Right renal cortex interstitium (tissue), 3 donors: ENCODE measurements around the gene SLC22A9. TPM values are rescaled to one million over a fixed set of nuclear protein-coding genes. Genes with fewer than 3 reads are reported as not detected.
"Not testable (repeated sequence)": the region's sequence is repeated elsewhere in the genome, so short reads cannot be mapped to it uniquely, and the experiment has no call there.

Experiments
- DNase-seq, 3 donors: peaks; one replicate each; pipeline ENCODE4 v3.0.0-alpha.2; 2013; ENCODE audit warnings: low read depth in 3 of 3, low spot score in 2 of 3
- polyA plus RNA-seq, 3 donors: library from polyadenylated mRNA; unstranded; fragments of 120-200 nt; gene quantifications; one replicate each; pipeline ENCODE4 v1.2.1, GENCODE V29; 2013; ENCODE audit not compliant: insufficient read length in 3 of 3

Gene SLC22A9
- not detected for polyA plus RNA-seq

DNA sequence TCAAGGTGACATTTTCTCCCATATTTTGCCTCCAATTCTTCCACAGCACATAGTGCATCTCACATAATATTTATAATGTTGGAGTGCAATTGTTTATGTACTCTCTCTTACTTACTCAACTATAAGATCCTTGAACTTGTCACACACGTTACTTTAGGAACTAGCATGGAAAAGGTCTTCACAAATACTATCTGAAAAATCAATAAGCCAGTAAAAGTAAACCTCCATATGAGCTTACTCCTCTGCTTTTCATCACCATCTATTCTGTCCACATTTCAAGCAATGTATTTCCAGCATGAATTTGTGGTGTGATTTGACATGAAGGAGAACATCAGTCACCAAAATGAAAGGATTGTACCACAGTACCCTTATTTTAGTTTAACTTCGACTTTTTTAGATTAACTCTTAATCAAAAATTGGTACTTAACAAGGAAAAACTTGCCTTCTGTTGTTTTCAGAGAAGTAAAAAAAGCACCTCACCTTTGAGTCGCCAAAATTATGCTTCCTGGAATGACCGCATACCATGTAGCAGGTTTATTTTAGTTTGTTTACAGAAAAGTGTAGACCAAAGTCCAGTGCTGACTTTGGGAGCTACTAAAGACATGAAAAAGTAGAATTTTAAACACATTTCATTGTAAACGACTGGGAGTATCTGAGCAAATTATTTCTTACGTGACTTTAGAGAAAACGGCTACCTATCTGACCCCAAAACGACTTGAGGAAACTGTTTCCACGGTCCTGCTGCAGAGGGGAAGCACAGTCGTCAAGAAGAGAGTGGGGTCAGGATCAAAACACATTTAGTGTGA lies at the start of gene SLC22A9:
SLC22A9 (plus strand) TSS at position 621 of the 806 bp plus-strand sequence. CDS start 272 bp downstream, outside the sequence.
- DNase-seq, result no peak

DNA sequence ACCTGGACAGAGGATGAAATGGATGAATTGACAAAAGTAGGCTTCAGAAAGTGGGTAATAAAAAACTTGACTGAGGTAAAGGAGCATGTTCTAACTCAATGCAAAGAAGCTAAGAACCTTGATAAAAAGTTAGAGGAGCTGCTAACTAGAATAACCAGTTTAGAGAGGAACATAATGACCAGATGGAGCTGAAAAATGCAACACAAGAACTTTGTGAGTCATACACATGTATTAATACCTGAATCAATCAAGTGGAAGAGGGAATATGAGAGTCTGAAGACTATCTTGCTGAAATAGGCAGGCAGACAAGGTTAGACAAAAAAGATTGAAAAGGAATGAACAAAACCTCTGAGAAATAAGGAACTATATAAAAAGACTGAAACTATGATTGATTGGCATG lies 47.9 kb upstream of the SLC22A9 start:
- DNase-seq, result no peak

DNA sequence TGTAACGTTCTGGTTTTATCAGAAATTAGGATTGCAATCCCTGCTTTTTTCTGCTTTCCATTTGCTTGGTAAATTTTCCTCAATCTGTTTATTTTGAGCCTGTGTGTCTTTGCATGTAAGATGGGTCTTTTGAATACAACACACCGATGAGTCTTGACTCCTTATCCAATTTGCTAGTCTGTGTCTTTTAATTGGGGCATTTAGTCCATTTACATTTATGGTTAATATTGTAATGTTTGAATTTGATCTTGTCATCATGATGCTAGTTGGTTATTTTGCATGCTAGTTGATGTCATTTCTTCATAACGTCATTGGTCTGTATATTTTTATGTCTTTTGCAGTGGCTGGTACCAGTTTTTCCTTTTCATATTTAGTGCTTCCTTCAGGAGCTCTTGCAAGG lies 34.5 kb upstream of the SLC22A9 start:
- DNase-seq, result not testable (repeated sequence)

DNA sequence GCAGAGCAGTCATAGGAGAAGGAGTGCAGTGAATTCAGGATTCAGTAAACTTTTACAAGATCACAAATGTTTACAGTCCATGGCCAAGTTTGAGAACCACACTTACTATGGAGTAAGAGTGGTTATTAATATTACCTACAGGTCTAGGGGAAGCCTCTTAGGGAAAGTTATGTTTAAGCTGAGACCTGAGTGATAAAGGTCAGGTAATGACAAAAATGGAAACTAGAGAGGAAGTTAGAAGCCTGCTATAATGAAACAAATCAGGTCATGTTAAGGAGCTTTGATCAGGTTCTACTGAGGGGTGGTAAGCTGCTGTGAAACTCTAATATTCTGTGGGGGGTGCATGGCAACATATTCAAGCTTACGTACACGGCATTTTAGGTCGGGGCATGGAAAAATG lies 32.5 kb upstream of the SLC22A9 start:
- DNase-seq, result no peak

DNA sequence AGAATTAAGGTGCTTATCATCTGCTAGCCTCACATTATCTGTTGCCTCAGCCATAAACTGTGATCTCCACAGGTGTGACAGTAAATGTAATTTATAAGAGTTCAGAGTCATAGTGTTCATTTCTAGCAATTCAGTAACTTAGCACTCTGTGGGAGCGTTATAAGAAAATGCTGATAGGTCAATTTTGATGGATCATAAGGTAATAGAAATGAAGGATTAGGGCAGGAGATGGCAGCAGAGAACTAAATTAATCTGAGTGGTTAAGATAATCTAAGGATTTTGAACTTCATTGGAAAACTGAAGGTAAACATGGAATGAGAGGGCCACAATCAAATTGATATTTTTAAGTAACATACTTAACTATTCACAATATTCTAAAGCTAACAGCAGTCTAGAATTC lies 26.5 kb upstream of the SLC22A9 start:
- DNase-seq, result no peak

DNA sequence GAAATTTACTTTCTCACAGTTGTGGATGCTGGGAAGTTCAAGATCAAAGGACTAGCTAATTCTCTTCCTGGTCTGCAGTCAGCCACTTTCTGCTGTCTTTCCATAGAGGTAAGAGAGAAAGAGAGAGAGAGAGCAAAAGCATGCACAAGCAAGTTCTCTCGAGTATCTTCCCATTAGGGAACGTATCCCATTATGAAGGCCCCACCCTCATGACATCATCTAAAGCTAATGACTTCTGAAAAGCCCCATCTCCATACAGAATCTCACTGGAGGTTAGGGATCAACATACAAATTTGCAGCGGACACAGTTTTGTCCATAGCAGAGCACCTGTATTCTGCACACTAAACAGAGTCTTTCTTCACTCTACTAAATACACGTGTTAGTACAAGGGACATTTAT lies 17.4 kb upstream of the SLC22A9 start:
- no peak for DNase-seq

DNA sequence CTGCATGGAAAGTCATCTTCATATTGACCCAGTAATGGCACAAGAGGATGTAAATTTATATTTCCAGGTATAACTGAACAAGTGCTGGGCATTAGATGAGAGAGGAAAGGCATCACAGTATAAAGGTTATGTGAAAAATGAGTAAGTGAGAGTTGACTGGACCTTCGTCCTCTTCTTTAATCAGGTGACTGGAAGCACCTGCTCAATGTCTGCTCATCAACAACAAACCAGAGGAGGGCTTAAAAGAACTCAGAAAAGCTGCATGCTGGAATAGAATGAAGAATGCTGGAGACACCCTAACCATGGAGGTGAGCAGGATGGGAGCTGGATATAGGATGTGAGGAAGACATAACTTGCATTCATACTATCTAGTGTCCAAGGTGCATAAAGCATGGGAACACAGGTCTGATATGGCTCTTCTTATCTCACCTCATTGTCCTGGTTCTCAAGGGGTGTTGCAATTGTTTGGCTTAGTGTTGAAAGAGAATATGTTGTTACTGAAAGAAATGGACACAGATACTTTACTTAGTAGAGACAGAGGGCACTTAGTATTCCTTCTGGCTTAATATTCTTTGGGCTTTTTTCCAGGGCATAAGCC lies 7.3 kb upstream of the SLC22A9 start:
- DNase-seq, result no peak

DNA sequence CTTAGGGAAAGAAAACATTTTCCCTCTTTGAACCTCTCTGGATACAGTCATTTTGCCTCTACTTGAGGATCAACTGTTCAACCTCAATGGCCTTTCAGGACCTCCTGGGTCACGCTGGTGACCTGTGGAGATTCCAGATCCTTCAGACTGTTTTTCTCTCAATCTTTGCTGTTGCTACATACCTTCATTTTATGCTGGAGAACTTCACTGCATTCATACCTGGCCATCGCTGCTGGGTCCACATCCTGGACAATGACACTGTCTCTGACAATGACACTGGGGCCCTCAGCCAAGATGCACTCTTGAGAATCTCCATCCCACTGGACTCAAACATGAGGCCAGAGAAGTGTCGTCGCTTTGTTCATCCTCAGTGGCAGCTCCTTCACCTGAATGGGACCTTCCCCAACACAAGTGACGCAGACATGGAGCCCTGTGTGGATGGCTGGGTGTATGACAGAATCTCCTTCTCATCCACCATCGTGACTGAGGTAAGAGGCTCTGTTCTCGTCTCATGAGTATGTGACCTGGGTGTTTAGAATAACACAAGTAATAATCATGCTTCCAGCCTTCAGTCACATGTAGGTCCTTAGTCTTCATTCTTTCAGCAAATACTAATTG lies 495 bp downstream of the SLC22A9 start:
- DNase-seq, result no peak

DNA sequence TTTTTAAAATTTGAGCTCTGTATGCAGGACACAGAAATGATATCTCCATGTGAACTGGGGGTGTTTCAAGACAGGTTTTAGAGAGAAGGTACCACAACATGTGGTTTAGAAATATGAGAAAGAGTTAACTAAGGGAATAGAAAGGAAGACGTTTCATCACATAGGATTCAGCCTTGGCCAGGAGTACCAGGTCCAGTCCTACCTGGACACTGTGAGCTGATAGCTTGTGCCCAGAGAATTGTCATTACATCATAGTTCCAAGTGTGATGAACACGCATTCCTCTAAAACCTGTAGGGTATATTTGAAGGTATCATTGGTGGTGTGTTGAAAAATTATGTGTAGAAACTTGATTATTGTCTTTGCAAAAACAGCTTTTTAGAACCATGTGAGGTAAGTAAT lies 1.8 kb downstream of the SLC22A9 start:
- DNase-seq, result no peak

DNA sequence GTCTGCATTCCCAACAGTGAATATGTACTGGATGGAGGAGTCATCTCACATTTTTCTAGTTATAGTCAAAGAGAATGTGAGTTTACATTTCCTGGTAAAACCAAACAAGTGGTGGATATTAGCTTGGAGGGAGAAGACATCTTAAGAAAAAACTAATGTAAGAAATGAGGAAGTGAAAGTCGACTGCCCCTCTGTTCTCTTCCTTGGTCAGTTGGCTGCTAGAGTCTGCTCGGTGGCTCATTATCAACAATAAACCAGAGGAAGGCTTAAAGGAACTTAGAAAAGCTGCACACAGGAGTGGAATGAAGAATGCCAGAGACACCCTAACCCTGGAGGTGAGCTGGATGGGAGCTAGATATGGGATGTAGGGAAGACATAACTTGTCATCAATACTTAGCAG lies 5.8 kb downstream of the SLC22A9 start:
- no peak for DNase-seq

DNA sequence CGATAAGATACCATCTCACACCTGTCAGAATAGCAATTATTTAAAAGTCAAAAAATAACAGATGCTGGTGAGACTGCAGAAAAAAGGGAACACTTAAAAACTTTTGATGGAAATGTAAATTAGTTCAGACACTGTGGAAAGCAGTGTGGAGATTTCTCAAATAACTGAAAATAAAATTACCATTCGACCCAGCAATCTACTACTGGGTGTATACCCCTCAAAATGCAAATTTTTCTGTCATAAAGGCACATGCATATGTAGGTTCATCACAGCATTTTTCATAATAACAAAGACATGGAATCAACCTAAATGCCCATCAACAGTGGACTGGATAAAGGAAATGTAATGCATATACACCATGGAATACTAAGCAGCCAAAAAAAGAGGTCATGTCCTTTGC lies 10.5 kb downstream of the SLC22A9 start:
- DNase-seq, result no peak

DNA sequence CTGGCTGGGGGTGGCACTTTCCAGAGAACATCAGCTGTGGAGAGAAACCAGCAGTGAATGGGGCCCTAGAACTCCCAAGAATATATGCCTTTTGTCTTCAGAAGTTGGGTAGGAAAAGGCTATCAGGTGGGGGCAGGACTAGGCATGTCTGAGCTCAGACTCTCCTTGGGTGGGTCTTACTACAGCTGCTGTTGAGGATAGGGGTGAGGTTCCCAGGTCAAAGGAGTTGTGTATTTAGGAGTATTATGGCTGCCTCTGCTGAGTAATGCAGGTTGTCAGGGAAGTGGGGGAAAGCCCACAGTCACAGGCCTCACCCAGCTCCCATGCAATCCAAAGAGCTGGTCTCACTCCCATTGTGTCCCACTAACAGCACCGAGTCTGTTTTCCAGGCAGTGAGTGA lies 26.1 kb downstream of the SLC22A9 start:
- DNase-seq, result no peak

DNA sequence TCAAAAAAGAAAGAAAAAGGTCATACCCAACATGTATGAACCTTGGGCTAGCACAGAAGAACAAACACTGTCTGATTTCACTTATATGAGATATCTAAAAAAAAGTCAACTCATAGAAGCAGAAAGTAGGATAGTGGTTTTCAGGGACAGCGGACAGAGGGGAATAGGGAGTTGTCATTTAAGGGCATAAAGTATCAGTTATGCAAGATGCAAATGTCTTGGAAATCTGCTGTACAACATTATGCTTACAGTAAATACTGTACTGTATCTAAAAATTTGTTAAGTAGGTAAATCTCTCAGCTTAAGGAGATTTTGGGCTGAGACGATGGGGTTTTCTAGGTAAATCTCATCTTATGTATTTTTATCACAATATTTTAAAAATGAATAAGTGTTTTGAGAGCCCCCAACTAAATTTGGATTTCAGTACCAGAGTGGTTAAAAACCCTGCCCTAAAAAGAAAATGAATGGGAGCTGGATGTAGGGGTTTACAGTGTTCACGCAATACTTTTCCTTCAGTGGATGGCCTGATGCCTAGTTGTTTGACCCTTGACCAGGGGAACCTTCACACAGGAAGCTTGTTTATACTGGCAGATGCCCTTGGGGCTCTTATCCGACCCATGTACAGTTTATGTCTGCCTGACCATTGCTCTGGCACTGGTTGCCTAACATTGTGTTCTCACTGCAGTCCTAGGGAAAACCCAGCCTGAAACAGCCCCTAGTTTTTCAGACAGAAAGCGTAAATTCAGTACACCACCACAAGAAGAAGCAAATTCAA lies 34.8 kb downstream of the SLC22A9 start:
- DNase-seq, result no peak

DNA sequence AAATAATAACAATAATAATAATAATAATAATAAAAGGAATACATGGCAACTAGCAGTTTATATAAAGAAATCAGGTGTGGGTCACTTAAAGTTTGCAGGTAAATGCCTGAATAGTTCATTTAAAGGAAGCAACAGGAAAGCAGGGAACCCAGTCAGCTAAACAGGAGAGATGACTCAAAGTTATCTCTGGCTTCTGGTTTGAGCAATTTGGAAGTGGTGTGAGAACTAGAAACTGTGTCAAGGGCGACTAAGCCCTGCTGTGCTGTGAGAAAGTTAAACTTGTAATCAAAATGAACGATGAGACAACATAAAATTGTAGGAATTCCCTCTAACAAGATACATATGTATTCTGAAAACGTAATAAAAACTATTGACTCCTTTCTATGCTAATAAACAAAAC lies 35.5 kb downstream of the SLC22A9 start:
- no peak for DNase-seq

DNA sequence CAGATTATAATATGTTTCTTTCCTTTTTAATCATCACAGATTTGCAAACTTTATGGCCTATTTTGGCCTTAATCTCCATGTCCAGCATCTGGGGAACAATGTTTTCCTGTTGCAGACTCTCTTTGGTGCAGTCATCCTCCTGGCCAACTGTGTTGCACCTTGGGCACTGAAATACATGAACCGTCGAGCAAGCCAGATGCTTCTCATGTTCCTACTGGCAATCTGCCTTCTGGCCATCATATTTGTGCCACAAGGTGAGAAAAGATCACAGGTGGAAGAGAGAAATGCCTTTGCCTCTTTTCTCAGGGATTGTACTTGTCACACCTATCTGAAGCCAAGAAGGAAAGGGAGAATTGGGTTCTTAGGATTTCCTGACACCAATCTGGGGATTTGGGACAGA lies 36.9 kb downstream of the SLC22A9 start:
- no peak for DNase-seq

DNA sequence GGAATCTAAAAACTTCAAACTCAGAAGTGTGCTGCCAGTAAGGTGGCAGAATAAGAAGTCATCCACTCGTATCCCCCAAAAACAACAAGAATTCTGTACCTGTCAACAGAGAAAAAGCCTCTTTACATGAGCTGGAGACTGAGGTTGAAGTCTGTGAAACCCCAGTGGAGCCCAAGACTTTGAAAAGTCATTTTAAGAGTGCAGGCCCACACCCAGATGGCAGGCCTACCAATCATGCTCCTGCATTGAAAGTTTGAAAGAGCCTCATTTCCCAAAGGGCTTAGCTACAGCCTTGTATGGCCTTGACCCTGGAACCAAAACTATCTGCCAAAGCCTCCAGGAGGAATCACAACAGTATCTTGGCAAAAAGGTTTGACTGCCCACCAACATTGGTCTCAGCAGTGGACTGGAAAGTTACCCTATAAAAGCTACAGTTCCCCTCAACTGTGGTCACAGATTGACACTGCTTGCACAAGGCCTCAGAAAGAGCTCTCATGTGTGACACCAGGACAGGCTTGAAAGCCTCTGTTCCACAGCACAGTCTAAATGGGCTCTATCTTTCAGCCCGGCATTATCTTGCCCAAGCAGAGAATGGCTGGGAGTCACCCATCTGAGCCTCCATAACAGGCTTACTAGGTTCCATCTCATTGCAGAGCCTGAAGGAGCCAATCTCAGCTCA lies 47.7 kb downstream of the SLC22A9 start:
- DNase-seq, result no peak

DNA sequence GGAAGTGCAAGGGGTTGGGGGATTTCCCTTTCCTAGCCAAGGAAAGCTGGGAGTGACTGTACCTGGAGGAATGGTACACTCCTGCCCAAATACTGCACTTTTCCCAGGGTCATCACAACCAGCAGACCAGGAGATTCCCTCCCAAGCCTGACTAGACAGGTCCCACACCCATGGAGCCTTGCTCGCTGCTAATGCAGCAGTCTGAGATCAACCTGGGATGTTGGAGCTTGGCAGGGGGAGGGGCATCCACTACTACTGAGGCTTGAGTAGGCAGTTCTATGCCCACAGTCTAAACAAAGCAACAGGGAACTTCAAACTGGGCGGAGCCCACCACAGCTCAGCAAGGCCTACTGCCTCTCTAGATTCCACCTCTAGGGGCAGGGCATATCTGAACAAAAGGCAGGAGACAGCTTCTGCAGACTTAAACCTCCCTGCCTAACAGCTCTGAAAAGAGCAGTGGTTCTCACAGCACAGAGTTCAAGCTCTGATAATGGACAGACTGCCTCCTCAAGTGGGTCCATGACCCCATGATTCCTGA lies 58.5 kb downstream of the SLC22A9 start:
- DNase-seq, result no peak

DNA sequence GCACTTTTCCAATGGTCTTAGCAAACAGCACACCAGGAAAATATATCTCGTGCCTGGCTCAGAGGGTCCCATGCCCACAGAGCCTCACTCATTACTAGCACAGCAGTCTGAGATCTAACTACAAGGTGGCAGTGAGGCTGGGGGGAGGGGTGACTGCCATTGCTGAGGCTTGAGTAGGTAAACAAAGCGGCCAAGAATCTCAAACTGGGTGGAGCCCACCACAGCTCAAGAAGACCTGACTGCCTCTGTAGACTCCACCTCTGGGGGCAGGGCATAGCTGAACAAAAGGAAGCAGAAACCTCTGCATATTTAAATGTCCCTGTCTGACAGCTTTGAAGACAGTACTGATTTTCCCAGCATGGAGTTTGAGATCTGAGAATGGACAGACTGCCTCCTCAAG lies 61.1 kb downstream of the SLC22A9 start:
- not testable (repeated sequence) for DNase-seq

DNA sequence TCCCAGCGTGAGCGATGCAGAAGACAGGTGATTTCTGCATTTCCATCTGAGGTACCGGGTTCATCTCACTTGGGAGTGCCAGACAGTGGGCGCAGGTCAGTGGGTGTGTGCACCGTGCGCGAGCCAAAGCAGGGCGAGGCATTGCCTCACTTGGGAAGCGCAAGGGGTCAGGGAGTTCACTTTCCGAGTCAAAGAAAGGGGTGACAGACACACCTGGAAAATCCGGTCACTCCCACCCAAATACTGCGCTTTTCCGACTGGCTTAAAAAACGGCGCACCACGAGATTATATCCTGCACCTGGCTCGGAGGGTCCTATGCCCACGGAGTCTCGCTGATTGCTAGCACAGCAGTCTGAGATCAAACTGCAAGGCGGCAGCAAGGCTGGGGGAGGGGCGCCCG lies 65.8 kb downstream of the SLC22A9 start:
- not testable (repeated sequence) for DNase-seq

DNA sequence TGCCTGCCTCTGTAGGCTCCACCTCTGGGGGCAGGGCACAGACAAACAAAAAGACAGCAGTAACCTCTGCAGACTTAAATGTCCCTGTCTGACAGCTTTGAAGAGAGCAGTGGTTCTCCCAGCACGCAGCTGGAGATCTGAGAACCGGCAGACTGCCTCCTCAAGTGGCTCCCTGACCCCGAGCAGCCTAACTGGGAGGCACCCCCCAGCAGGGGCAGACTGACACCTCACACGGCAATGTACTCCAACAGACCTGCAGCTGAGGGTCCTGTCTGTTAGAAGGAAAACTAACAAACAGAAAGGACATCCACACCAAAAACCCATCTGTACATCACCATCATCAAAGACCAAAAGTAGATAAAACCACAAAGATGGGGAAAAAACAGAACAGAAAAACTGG lies 66.2 kb downstream of the SLC22A9 start:
- DNase-seq, result not testable (repeated sequence)
